Endothelial cell of umbilical vein (primary cell): Measurements from ENCODE around the gene CD320. TPM values are rescaled to one million over a fixed set of nuclear protein-coding genes. Genes with fewer than 3 reads are reported as not detected.

Source experiments
- BruUV-seq: library from RNA; stranded (reverse); fragments of 400-500 nt; replicated peaks from 2 replicates; lab custom pipeline; 2021; lab: Mats Ljungman, UMichigan
- CTCF ChIA-PET: fragments of 300-600, 350-600 bp; sonication (Branson Sonifier 250); formaldehyde crosslinking; loops from one replicate; lab custom pipeline; 2021; ENCODE audit warnings: antibody characterized with exemption, inconsistent platforms; lab: Charles Lee
- POLR2A ChIA-PET: fragments of 300-600, 350-600 bp; sonication (Branson Sonifier 250); formaldehyde crosslinking; loops from one replicate; lab custom pipeline; 2021; ENCODE audit warnings: antibody characterized with exemption, inconsistent platforms; lab: Charles Lee
- DNase-seq: peaks from one replicate; pipeline ENCODE4 v3.0.0-alpha.2; 2011; ENCODE audit warnings: low read depth, low spot score
- FAIRE-seq: peaks from 2 replicates; lab custom pipeline; 2011; peaks lifted over from hg19 to GRCh38; lab: Jason Lieb, UNC
- H2AFZ ChIP-seq: 2 replicates; pipeline ENCODE4 v1.6.0; 2012; ENCODE audit warnings: low read depth, low read length, control low read depth, inconsistent platforms
- H3K27ac ChIP-seq: 2 replicates; pipeline ENCODE4 v1.5.1; 2011; ENCODE audit warnings: low read depth, mild to moderate bottlenecking, control low read depth, low read length, moderate library complexity; ENCODE audit not compliant: insufficient read depth
- H3K27me3 ChIP-seq, 2 experiments: 2 replicates each; pipeline versions ENCODE4 v1.6.0 to v1.6.1; 2011; ENCODE audit warnings: low read length in 2 of 2, mixed read lengths in 1 of 2; ENCODE audit not compliant: control insufficient read depth in 2 of 2, insufficient read depth in 2 of 2
- H3K36me3 ChIP-seq, 2 experiments: 2 replicates in 1 of 2; 3 replicates in 1 of 2; pipeline ENCODE4 v1.5.1; 2011; ENCODE audit warnings: low read length in 2 of 2, mild to moderate bottlenecking in 1 of 2, moderate library complexity in 1 of 2; ENCODE audit not compliant: control insufficient read depth in 2 of 2, insufficient read depth in 2 of 2; ENCODE audit errors: extremely low read depth in 1 of 2
- H3K4me1 ChIP-seq: 3 replicates; pipeline ENCODE4 v1.5.1; 2011; ENCODE audit warnings: mild to moderate bottlenecking, low read length; ENCODE audit not compliant: control insufficient read depth, insufficient read depth; ENCODE audit errors: extremely low read depth
- H3K4me2 ChIP-seq: 2 replicates; pipeline ENCODE4 v1.6.1; 2011; ENCODE audit warnings: low read length, control low read depth, mixed read lengths; ENCODE audit not compliant: insufficient read depth
- H3K4me3 ChIP-seq, 3 experiments: fragments of 200-600 bp in 1 of 3; sonication (generic), shearing (Covaris generic) in 1 of 3; replicated peaks in 1 of 3; 2 replicates each; pipeline ENCODE4 v1.5.1; 2011 to 2016; ENCODE audit warnings: control low read depth in 3 of 3, low read length in 3 of 3, mild to moderate bottlenecking in 2 of 3, inconsistent platforms in 1 of 3, low read depth in 1 of 3, moderate library complexity in 1 of 3; ENCODE audit not compliant: insufficient read depth in 1 of 3
- H3K79me2 ChIP-seq: 2 replicates; pipeline ENCODE4 v1.6.0; 2012; ENCODE audit warnings: low read length, inconsistent platforms; ENCODE audit not compliant: control insufficient read depth, insufficient read depth
- H3K9ac ChIP-seq: replicated peaks from 2 replicates; pipeline ENCODE3; 2011; ENCODE audit warnings: low read length, control low read depth; ENCODE audit not compliant: insufficient read depth; ENCODE audit errors: extremely low read depth
- H3K9me1 ChIP-seq: replicated peaks from 3 replicates; pipeline ENCODE4 v1.6.0; 2011; ENCODE audit warnings: mild to moderate bottlenecking, low read length; ENCODE audit not compliant: control insufficient read depth, insufficient read depth; ENCODE audit errors: extremely low read depth
- H3K9me3 ChIP-seq: replicated peaks from 2 replicates; pipeline ENCODE4 v1.5.1; 2012; ENCODE audit warnings: low read length, inconsistent platforms; ENCODE audit not compliant: control insufficient read depth, insufficient read depth
- H4K20me1 ChIP-seq: replicated peaks from 2 replicates; pipeline ENCODE3; 2011; ENCODE audit warnings: mild to moderate bottlenecking, low read length; ENCODE audit not compliant: control insufficient read depth, insufficient read depth; ENCODE audit errors: extremely low read depth
- CTCF ChIP-seq, 2 donors: IDR thresholded peaks; 1 replicate in 1 of 2; 2 replicates in 1 of 2; pipeline ENCODE4 v1.5.1; 2011; ENCODE audit warnings: low read length in 2 of 2, mild to moderate bottlenecking in 2 of 2, moderate library complexity in 2 of 2, control low read depth in 1 of 2, inconsistent platforms in 1 of 2, low read depth in 1 of 2; ENCODE audit not compliant: insufficient read depth in 1 of 2; ENCODE audit errors: extremely low read depth in 1 of 2
- EZH2 ChIP-seq: IDR thresholded peaks from 2 replicates; pipeline ENCODE4 v1.6.1; 2012; ENCODE audit warnings: borderline replicate concordance, low read depth, mild to moderate bottlenecking, moderate library complexity, low read length, inconsistent platforms; ENCODE audit not compliant: severe bottlenecking
- FOS ChIP-seq: IDR thresholded peaks from 2 replicates; pipeline ENCODE4 v1.6.1; 2011; ENCODE audit warnings: mild to moderate bottlenecking, low read length, moderate library complexity, borderline replicate concordance; ENCODE audit not compliant: insufficient read depth
- GATA2 ChIP-seq: IDR thresholded peaks from 2 replicates; pipeline ENCODE4 v1.7.0; 2011; ENCODE audit warnings: low read depth, mild to moderate bottlenecking, moderate library complexity, mixed read lengths, low read length; ENCODE audit not compliant: insufficient read length, insufficient read depth
- JUN ChIP-seq: IDR thresholded peaks from 2 replicates; pipeline ENCODE4 v1.6.1; 2011; ENCODE audit warnings: borderline replicate concordance, low read depth; ENCODE audit not compliant: insufficient read length, insufficient read depth
- MAX ChIP-seq: IDR thresholded peaks from 2 replicates; pipeline ENCODE4 v1.6.1; 2011; ENCODE audit not compliant: insufficient read depth, insufficient read length
- MYC ChIP-seq: IDR thresholded peaks from one replicate; pipeline ENCODE4 v1.6.1; 2011; ENCODE audit warnings: mild to moderate bottlenecking, low read depth, low read length
- POLR2A ChIP-seq: IDR thresholded peaks from 2 replicates; pipeline ENCODE4 v1.6.1; 2012; ENCODE audit warnings: low read depth, mild to moderate bottlenecking, control low read depth, low read length
- POLR2AphosphoS5 ChIP-seq: IDR thresholded peaks from 2 replicates; pipeline ENCODE4 v1.6.1; 2012; ENCODE audit warnings: low read depth, mild to moderate bottlenecking, control low read depth, low read length, moderate library complexity; ENCODE audit not compliant: insufficient read depth
- dilution Hi-C: fragments of 300-500 bp; cut with MboI; formaldehyde crosslinking; loops from one replicate; pipeline ENCODE4 v1.15.0; 2019; ENCODE audit warnings: low sequenced_read_pairs; ENCODE audit not compliant: extremely low pct_ligation_motif_present
- intact Hi-C: fragments of 100-400 bp; cut with micrococcal nuclease; formaldehyde crosslinking; loops from one replicate; pipeline ENCODE4 v1.10.0; 2022
- polyA plus RNA-seq, 4 experiments: library from polyadenylated mRNA; depleted of rRNA in 3 of 4; stranded (reverse) in 3 of 4; unstranded in 1 of 4; fragments of >200 nt; gene quantifications; 2 replicates each; pipeline versions ENCODE4 v1.2.1 to v1.2.3, GENCODE V29; 2011 to 2012; ENCODE audit warnings: missing spikeins in 1 of 4
- total RNA-seq: library from RNA; stranded (reverse); gene quantifications from 2 replicates; pipeline ENCODE4 v1.2.3, GENCODE V29; 2021

Gene CD320
- total and polyA plus RNA-seq, 2 donors (not counting 3 experiments of a cell fraction or from before 2014, with no cell fraction given): 84.9 to 190 TPM

GRCh38 chr19:8304841-8305621, 3.1 kb downstream of the CD320 start:
- FAIRE-seq: no peak

More at GRCh38 chr19:8304841-8305621, 3.1 kb downstream of the CD320 start:
- TF ChIP-seq FOS: no peak
- TF ChIP-seq MAX: no peak
- no peak for TF ChIP-seq MYC
- no peak for TF ChIP-seq POLR2A
- no peak for TF ChIP-seq JUN
- TF ChIP-seq CTCF (IDR thresholded peaks at IDR 0.05; ENCODE audit: extremely low read depth in 1 of 2, insufficient read depth in 1 of 2, low read depth in 1 of 2, low read length in 2 of 2): no peak
- no peak for TF ChIP-seq GATA2
- no peak for TF ChIP-seq EZH2
- no peak for TF ChIP-seq POLR2AphosphoS5
- intact Hi-C loops: no loop called here
- Histone ChIP-seq H3K27ac (no peak overlapping the region), H2AFZ (no peak overlapping the region), H3K4me2 (no peak overlapping the region), H3K9ac (no peak overlapping the region), H3K27me3 (no peaks in the 10 kb centered on the region), H3K4me1 (peaks cover 12% of the 10 kb centered on the region), H3K4me3 (no peak overlapping the region), H3K79me2 (peaks cover 11% of the 10 kb centered on the region), H4K20me1 (no peaks in the 10 kb centered on the region), H3K9me1 (no peaks in the 10 kb centered on the region), H3K9me3 (no peaks in the 10 kb centered on the region), H3K36me3 (peaks cover 0 to 4% of the 10 kb centered on the region in 2 experiments)
- no TSS peak for BruUV-seq
- POLR2A ChIA-PET: no interaction called here
- dilution Hi-C loops: no loop called here
- DNase-seq: no peak
- CTCF ChIA-PET: no interaction called here
